A673 (cell line): ENCODE measurements around the gene SUPT3H. TPM values are rescaled to one million over a fixed set of nuclear protein-coding genes. Genes with fewer than 3 reads are reported as not detected.

Experiments used
- BruUV-seq: library from RNA; stranded (reverse); fragments of 400-500 nt; replicated peaks from 2 replicates; lab custom pipeline; 2021; lab: Mats Ljungman, UMichigan
- CTCF ChIA-PET: fragments of 300-600 bp; sonication (Branson Sonifier 250); formaldehyde crosslinking; loops from one replicate; lab custom pipeline; 2022; ENCODE audit warnings: antibody characterized with exemption; lab: Charles Lee
- POLR2A ChIA-PET: fragments of 300-600 bp; sonication (Branson Sonifier 250); formaldehyde crosslinking; loops from one replicate; lab custom pipeline; 2022; ENCODE audit warnings: antibody characterized with exemption; ENCODE audit not compliant: low non-redundant PET; lab: Charles Lee
- DNase-seq: peaks from one replicate; pipeline ENCODE4 v3.0.0-alpha.2; 2015; ENCODE audit warnings: low spot score
- H3K27ac ChIP-seq: fragments of 200-600 bp; sonication (generic); 2 replicates; pipeline ENCODE4 v1.5.1; 2016; ENCODE audit warnings: mixed run types, low read depth, mild to moderate bottlenecking, mixed read lengths, antibody characterized with exemption, low read length; ENCODE audit not compliant: poor library complexity, severe bottlenecking
- H3K27me3 ChIP-seq: fragments of 200-600 bp; sonication (generic); replicated peaks from 2 replicates; pipeline ENCODE4 v1.6.1; 2017; ENCODE audit warnings: mixed run types, low read depth, mild to moderate bottlenecking, mixed read lengths, antibody characterized with exemption, low read length; ENCODE audit not compliant: insufficient read depth, poor library complexity
- H3K36me3 ChIP-seq: fragments of 200-600 bp; sonication (generic); 2 replicates; pipeline ENCODE4 v1.6.1; 2016; ENCODE audit warnings: mixed run types, mild to moderate bottlenecking, mixed read lengths, antibody characterized with exemption, low read length; ENCODE audit not compliant: insufficient read depth, poor library complexity, severe bottlenecking
- H3K4me1 ChIP-seq: fragments of 200-600 bp; sonication (generic); 2 replicates; pipeline ENCODE4 v1.6.1; 2017; ENCODE audit warnings: mixed run types, mild to moderate bottlenecking, mixed read lengths, antibody characterized with exemption, low read length; ENCODE audit not compliant: insufficient read depth, poor library complexity, severe bottlenecking
- H3K4me3 ChIP-seq: fragments of 200-600 bp; sonication (generic); 2 replicates; pipeline ENCODE4 v1.5.1; 2016; ENCODE audit warnings: low read depth, mixed run types, mild to moderate bottlenecking, mixed read lengths, low read length; ENCODE audit not compliant: poor library complexity, severe bottlenecking
- H3K9me3 ChIP-seq: fragments of 200-600 bp; sonication (generic); 2 replicates; pipeline ENCODE4 v1.6.1; 2016; ENCODE audit warnings: mixed run types, low read depth, mild to moderate bottlenecking, mixed read lengths, antibody characterized with exemption, low read length; ENCODE audit not compliant: poor library complexity, severe bottlenecking
- EZH2 ChIP-seq: fragments of 200-600 bp; sonication (generic); IDR thresholded peaks from 2 replicates; pipeline ENCODE4 v1.6.1; 2017; ENCODE audit warnings: borderline replicate concordance, low read depth, mild to moderate bottlenecking, mixed read lengths, antibody characterized with exemption, low read length; ENCODE audit not compliant: poor library complexity, severe bottlenecking
- intact Hi-C: fragments of 100-400 bp; cut with micrococcal nuclease; formaldehyde crosslinking; loops from one replicate; pipeline ENCODE4 v1.10.0; 2022; ENCODE audit not compliant: unreplicated experiment
- total RNA-seq: library from RNA; stranded (reverse); gene quantifications from 2 replicates; pipeline ENCODE4 v1.2.3, GENCODE V29; 2021
- TF ChIP-seq, protein P1 (sequence below): fragments of 300-800, 200-600 bp; sonication (generic); conservative IDR thresholded peaks from 2 replicates; pipeline ENCODE4 v1.5.1; 2017; ENCODE audit warnings: low read depth, mild to moderate bottlenecking, antibody characterized with exemption, low read length, moderate library complexity, mixed read lengths

SUPT3H gene
- total RNA-seq, 1 experiment from 2014 or later, result 10.8 TPM

DNA sequence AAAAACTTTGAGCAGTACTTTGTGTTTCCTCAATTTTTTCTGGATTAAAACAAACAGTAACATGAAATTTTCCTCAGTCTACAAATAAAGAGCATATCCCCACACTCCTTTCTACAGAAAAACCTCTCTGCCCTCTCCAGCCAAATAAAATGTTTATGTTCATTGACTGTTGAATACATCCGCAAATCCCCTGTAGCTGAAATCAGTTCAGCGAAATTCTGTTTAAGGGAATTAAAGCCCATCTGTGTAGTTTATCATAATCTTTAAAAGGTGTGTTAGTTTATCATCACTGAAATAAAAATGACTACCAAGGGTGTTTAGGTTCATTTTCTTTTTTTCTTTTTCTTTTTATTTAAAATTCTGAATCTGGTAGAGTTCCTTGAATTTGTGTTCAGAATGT lies 207.4 kb downstream of the SUPT3H start:
- H3K27me3 ChIP-seq, result no peaks in the 10 kb centered on the region
- CTCF ChIA-PET, result no interaction called here
- DNase-seq, result no peak
- H3K27ac ChIP-seq, result no peak overlapping the region
- intact Hi-C loops, result no loop called here
- no peaks in the 10 kb centered on the region for H3K4me1 ChIP-seq
- H3K9me3 ChIP-seq, result no peaks in the 10 kb centered on the region
- POLR2A ChIA-PET, result no interaction called here
- H3K4me3 ChIP-seq, result no peak overlapping the region
- TF ChIP-seq, protein P1, sequence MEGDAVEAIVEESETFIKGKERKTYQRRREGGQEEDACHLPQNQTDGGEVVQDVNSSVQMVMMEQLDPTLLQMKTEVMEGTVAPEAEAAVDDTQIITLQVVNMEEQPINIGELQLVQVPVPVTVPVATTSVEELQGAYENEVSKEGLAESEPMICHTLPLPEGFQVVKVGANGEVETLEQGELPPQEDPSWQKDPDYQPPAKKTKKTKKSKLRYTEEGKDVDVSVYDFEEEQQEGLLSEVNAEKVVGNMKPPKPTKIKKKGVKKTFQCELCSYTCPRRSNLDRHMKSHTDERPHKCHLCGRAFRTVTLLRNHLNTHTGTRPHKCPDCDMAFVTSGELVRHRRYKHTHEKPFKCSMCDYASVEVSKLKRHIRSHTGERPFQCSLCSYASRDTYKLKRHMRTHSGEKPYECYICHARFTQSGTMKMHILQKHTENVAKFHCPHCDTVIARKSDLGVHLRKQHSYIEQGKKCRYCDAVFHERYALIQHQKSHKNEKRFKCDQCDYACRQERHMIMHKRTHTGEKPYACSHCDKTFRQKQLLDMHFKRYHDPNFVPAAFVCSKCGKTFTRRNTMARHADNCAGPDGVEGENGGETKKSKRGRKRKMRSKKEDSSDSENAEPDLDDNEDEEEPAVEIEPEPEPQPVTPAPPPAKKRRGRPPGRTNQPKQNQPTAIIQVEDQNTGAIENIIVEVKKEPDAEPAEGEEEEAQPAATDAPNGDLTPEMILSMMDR, result no peak
- no TSS peak for BruUV-seq
- H3K36me3 ChIP-seq, result no peaks in the 10 kb centered on the region

DNA sequence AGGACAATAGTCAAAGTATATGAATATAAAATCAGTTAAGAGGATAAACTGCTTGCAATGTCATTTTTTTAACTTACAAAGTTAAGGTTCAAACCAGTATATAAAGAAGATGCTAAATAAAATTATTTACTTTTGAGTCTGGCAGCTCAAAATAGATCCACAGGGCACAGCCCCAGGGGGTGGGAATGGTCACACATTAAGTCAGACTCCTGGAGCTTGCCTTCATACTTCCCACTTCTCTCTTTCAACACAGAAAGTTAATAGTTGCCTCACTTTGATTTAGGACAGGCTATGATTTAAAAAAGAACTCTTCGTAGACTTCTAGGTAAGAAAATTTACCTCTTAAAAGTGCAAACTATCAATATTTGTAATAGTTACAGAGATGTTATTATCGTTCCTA lies 207.9 kb downstream of the SUPT3H start:
- Histone ChIP-seq H3K9me3 (no peaks in the 10 kb centered on the region), H3K4me1 (no peaks in the 10 kb centered on the region), H3K4me3 (no peak overlapping the region), H3K27me3 (no peaks in the 10 kb centered on the region), H3K27ac (no peak overlapping the region), H3K36me3 (no peaks in the 10 kb centered on the region)
- ChIA-PET CTCF (no interaction called here), POLR2A (no interaction called here)
- TF ChIP-seq, protein P1, result no peak
- no peak for TF ChIP-seq EZH2
- no TSS peak for BruUV-seq
- DNase-seq, result no peak
- intact Hi-C loops, result no loop called here

DNA sequence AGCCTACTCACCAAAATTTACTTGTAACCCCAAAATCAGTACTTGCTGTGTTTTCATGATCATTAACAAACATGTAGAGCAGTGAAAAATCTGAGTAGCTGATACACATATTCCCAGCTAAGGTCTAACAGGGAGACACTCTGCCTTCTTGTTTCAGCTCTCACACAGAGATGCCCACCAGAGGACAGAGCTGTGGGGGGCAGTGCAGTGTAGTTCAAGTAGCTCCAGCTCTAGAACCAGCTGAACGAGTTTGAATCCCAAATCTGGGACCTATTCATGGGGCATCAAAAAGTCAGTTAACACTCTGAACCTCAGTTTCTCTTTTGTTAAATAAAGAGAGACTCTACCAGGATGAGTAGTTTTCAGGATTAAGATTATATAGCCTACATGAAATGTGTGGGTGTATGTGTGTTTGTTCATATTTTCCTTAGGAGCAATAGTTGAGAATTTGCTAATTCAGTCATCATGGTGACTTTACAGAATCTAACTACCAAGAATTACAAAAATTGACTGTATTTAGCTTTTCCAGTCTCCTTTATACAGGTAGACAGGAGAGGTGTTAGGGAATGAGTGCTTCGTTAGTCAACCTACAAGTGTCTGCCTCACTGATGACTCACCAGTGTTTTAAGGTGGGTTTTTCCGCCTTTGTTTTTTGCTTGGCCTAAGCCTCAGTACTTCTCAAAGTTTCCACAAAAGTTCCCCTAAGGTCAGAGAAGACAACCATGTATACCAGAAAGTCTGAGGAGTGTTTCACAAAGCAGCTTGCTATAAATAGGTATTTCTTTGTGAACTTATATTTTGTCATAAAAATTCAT lies 213.6 kb downstream of the SUPT3H start:
- TF ChIP-seq, protein P1, result no peak
- no peak for TF ChIP-seq EZH2
- intact Hi-C loops, result no loop called here

More for the DNA sequence above, 213.6 kb downstream of the SUPT3H start:
- POLR2A ChIA-PET, result interaction anchor here (0.6 kb wide), 1 partner anchor 87 kb away, joined by 8 read pairs; no protein-coding TSS in a partner anchor
- H3K27me3 ChIP-seq, result no peaks in the 10 kb centered on the region
- H3K4me1 ChIP-seq, result no peaks in the 10 kb centered on the region
- no peaks in the 10 kb centered on the region for H3K9me3 ChIP-seq
- no peaks in the 10 kb centered on the region for H3K36me3 ChIP-seq
- H3K4me3 ChIP-seq, result no peak overlapping the region
- CTCF ChIA-PET, result no interaction called here
- H3K27ac ChIP-seq, result no peak overlapping the region
- BruUV-seq, result no TSS peak
- DNase-seq, result no peak
